Thoracic aorta (tissue), 2 donors: Measurements from ENCODE around the gene NBPF3. TPM values are rescaled to one million over a fixed set of nuclear protein-coding genes. Genes with fewer than 3 reads are reported as not detected.
"Not testable (repeated sequence)": the region's sequence is repeated elsewhere in the genome, so short reads cannot be mapped to it uniquely, and the experiment has no call there.

Experiments
- ATAC-seq: fragments of 150-250 bp; one replicate; pipeline ENCODE4 v1.8.0; 2017; ENCODE audit warnings: low read depth; ENCODE audit not compliant: insufficient number of reproducible peaks, low FRiP score
- DNase-seq: peaks from one replicate; pipeline ENCODE4 v3.0.0-alpha.2; 2020; ENCODE audit warnings: low spot score
- H3K27ac ChIP-seq, 2 donors: fragments of 200-600 bp; sonication (generic); 1 replicate in 1 of 2; 2 replicates in 1 of 2; pipeline ENCODE4 v1.5.1; 2016; ENCODE audit warnings: mild to moderate bottlenecking in 2 of 2, moderate library complexity in 2 of 2
- H3K27me3 ChIP-seq: fragments of 200-600 bp; sonication (generic); replicated peaks from 2 replicates; pipeline ENCODE4 v1.6.0; 2016; ENCODE audit warnings: mild to moderate bottlenecking; ENCODE audit not compliant: insufficient read depth
- H3K36me3 ChIP-seq: fragments of 200-600 bp; sonication (generic); one replicate; pipeline ENCODE4 v1.5.1; 2016
- H3K4me1 ChIP-seq, 2 donors: fragments of 200-600 bp; sonication (generic); 1 replicate in 1 of 2; 2 replicates in 1 of 2; pipeline versions ENCODE4 v1.5.1 to v1.6.0; 2016; ENCODE audit warnings: low read depth in 2 of 2, mild to moderate bottlenecking in 1 of 2; ENCODE audit not compliant: control insufficient read depth in 1 of 2
- H3K4me3 ChIP-seq: fragments of 200-600 bp; sonication (generic); 2 replicates; pipeline ENCODE4 v1.5.1; 2016; ENCODE audit warnings: mild to moderate bottlenecking
- H3K9me3 ChIP-seq: fragments of 200-600 bp; sonication (generic); 2 replicates; pipeline ENCODE4 v1.5.1; 2016
- total RNA-seq, 2 donors: library from RNA; depleted of rRNA; stranded (reverse); fragments of >200 nt; gene quantifications; one replicate each; pipeline versions ENCODE4 v1.1.0 to v1.2.3, GENCODE V29; 2016
- TF ChIP-seq, protein P1 (sequence below): fragments of 200-600 bp; sonication (generic); IDR thresholded peaks from one replicate; pipeline ENCODE4 v1.5.1; 2019; ENCODE audit warnings: antibody characterized with exemption

Gene NBPF3
- total RNA-seq, 2 donors from 2014 or later = 4.2 to 9.5 TPM

DNA sequence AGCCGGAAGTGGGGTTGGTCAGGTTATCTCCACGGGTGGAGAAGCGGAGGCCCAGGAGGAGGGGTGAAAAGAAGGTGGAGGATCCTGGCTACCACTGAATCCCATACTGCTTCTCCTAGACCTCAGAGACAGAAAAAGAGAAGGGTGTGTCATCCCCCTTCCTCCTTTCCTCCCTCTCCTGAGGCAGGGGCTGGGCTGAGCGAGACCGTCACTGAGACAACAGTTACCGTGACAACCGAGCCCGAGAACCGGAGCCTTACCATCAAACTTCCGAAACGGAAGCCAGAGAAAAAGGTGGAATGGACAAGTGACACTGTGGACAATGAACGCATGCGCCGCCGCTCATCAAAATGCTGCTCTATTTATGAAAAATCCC is 42.1 kb upstream of the NBPF3 start:
- no peaks in the 10 kb centered on the region for H3K9me3 ChIP-seq
- H3K36me3 ChIP-seq = no peaks in the 10 kb centered on the region
- TF ChIP-seq, protein P1, sequence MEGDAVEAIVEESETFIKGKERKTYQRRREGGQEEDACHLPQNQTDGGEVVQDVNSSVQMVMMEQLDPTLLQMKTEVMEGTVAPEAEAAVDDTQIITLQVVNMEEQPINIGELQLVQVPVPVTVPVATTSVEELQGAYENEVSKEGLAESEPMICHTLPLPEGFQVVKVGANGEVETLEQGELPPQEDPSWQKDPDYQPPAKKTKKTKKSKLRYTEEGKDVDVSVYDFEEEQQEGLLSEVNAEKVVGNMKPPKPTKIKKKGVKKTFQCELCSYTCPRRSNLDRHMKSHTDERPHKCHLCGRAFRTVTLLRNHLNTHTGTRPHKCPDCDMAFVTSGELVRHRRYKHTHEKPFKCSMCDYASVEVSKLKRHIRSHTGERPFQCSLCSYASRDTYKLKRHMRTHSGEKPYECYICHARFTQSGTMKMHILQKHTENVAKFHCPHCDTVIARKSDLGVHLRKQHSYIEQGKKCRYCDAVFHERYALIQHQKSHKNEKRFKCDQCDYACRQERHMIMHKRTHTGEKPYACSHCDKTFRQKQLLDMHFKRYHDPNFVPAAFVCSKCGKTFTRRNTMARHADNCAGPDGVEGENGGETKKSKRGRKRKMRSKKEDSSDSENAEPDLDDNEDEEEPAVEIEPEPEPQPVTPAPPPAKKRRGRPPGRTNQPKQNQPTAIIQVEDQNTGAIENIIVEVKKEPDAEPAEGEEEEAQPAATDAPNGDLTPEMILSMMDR = no peak
- H3K4me3 ChIP-seq = no peak overlapping the region
- H3K27ac ChIP-seq = no peak overlapping the region
- ATAC-seq = no peak
- no peak for DNase-seq
- H3K4me1 ChIP-seq = no peaks in the 10 kb centered on the region
- H3K27me3 ChIP-seq = no peaks in the 10 kb centered on the region

GRCh38 chr1:21401726-21402346 is 38.1 kb upstream of the NBPF3 start:
- not testable (repeated sequence) for H3K9me3 ChIP-seq, H3K4me1 ChIP-seq, H3K27ac ChIP-seq, H3K27me3 ChIP-seq, H3K4me3 ChIP-seq, ATAC-seq, DNase-seq, H3K36me3 ChIP-seq

DNA sequence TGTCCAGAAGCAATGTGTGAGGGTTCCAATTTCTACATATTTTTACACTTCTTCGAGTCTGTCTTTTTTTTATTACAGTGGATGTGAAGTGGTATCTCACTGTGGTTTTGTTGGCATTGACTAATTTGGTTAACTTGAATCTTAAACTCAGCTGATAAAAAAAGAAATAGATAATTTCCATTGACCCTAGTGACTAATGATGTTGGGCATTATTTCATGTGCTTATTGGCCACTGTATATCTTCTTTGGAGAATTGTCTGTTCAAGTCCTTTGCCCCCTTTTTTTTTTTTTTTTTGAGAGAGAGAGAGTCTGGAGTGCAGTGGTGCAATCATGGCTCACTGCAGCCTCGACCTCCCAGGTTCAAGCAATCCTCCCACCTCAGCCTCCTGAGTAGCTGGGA is 33.3 kb upstream of the NBPF3 start:
- no peaks in the 10 kb centered on the region for H3K27me3 ChIP-seq

DNA sequence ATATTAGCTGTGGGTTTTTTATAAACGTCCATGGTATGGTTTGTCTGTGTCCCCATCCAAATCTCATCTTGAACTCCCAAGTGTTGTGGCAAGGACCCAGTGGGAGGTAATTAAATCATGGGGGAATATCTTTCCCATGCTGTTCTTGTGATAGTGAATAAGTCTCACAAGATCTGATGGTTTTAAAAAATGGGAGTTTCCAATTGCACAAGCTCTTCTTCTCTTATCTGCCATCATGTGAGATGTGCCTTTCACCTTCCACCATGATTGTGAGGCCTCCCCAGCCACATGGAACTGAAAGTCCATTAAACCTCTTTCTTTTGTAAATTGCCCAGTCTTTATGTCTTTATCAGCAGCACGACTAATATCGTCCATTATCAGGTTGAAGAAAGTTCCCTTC is 30.0 kb upstream of the NBPF3 start:
- not testable (repeated sequence) for H3K27me3 ChIP-seq, H3K4me1 ChIP-seq, DNase-seq, H3K9me3 ChIP-seq, H3K27ac ChIP-seq, H3K4me3 ChIP-seq, H3K36me3 ChIP-seq, ATAC-seq

More for the DNA sequence above, 33.3 kb upstream of the NBPF3 start:
- Histone ChIP-seq H3K4me1 (no peaks in the 10 kb centered on the region), H3K36me3 (no peaks in the 10 kb centered on the region), H3K9me3 (no peaks in the 10 kb centered on the region), H3K4me3 (no peak overlapping the region), H3K27ac (no peak overlapping the region)
- TF ChIP-seq, protein P1 = no peak
- no peak for ATAC-seq
- DNase-seq = no peak

- no peaks in the 10 kb centered on the region for H3K27me3 ChIP-seq
- no peaks in the 10 kb centered on the region for H3K36me3 ChIP-seq
- no peak overlapping the region for H3K27ac ChIP-seq
- DNase-seq = no peak
- no peaks in the 10 kb centered on the region for H3K4me1 ChIP-seq
- no peak overlapping the region for H3K4me3 ChIP-seq
- no peak for ATAC-seq
- H3K9me3 ChIP-seq = no peaks in the 10 kb centered on the region
- TF ChIP-seq, protein P1 = no peak
Measured at GRCh38 chr1:21414015-21414414, 25.9 kb upstream of the NBPF3 start.

GRCh38 chr1:21420378-21420777 is 19.6 kb upstream of the NBPF3 start:
- not testable (repeated sequence) for H3K36me3 ChIP-seq, H3K27ac ChIP-seq, ATAC-seq, H3K9me3 ChIP-seq, H3K27me3 ChIP-seq, H3K4me1 ChIP-seq, H3K4me3 ChIP-seq, DNase-seq

GRCh38 chr1:21421307-21421706 is 18.6 kb upstream of the NBPF3 start:
- H3K4me3 ChIP-seq, ATAC-seq: not testable (repeated sequence)

DNA sequence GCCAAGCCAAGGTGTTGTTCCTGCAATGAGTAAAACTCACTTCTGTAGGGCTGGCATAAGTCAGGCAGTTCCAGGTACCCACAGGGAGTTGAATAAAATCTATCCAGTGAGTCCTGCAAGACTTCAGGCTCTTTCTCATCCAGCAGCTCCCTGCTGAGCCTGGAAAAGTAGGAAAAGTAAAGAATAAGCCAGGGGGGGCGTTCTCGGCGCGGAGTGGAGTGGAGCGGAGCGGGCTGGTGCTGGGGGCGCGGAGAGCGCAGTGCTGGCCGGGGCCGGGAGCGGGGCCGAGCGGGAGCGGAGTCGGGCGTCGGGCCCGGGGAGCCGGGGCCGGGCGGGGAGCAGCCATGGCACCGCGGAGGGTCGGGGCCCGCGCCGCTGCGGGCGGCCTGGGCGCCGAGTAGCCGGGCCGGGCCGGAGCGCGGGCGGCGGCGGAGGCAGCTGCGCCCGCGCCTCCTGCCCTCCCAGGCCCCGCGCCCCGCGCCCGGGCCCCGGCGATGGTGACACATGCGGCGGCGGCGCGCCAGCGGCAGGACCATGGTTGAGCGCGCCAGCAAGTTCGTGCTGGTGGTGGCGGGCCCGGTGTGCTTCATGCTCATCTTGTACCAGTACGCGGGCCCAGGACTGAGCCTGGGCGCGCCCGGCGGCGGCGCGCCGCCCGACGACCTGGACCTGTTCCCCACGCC is 12.0 kb upstream of the NBPF3 start:
- H3K36me3 ChIP-seq, H3K27ac ChIP-seq, H3K4me1 ChIP-seq, H3K4me3 ChIP-seq, H3K27me3 ChIP-seq, DNase-seq, ATAC-seq, H3K9me3 ChIP-seq: not testable (repeated sequence)

More at GRCh38 chr1:21421307-21421706, 18.6 kb upstream of the NBPF3 start:
- not testable (repeated sequence) for H3K9me3 ChIP-seq, H3K36me3 ChIP-seq, H3K4me1 ChIP-seq, H3K27me3 ChIP-seq, DNase-seq, H3K27ac ChIP-seq

DNA sequence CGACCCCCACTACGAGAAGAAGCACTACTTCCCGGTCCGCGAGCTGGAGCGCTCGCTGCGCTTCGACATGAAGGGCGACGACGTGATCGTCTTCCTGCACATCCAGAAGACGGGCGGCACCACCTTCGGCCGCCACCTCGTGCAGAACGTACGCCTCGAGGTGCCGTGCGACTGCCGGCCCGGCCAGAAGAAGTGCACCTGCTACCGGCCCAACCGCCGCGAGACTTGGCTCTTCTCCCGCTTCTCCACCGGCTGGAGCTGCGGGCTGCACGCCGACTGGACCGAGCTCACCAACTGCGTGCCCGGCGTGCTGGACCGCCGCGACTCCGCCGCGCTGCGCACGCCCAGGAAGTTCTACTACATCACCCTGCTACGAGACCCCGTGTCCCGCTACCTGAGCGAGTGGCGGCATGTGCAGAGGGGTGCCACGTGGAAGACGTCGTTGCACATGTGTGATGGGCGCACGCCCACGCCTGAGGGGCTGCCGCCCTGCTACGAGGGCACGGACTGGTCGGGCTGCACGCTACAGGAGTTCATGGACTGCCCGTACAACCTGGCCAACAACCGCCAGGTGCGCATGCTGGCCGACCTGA is 11.4 kb upstream of the NBPF3 start:
- not testable (repeated sequence) for H3K9me3 ChIP-seq, H3K27me3 ChIP-seq, DNase-seq, H3K4me1 ChIP-seq, H3K4me3 ChIP-seq, H3K36me3 ChIP-seq, ATAC-seq, H3K27ac ChIP-seq

GRCh38 chr1:21429210-21429609 is 10.7 kb upstream of the NBPF3 start:
- not testable (repeated sequence) for DNase-seq, H3K36me3 ChIP-seq, H3K4me1 ChIP-seq, H3K27ac ChIP-seq, H3K4me3 ChIP-seq, H3K27me3 ChIP-seq, H3K9me3 ChIP-seq, ATAC-seq
